ELF-1 (cell line): ENCODE results near the gene TEX2.

Source experiments
- DNase-seq: peaks from one replicate; pipeline ENCODE4 v3.0.0-alpha.2; 2016; ENCODE audit warnings: low read depth, low spot score

The TEX2 gene

DNA sequence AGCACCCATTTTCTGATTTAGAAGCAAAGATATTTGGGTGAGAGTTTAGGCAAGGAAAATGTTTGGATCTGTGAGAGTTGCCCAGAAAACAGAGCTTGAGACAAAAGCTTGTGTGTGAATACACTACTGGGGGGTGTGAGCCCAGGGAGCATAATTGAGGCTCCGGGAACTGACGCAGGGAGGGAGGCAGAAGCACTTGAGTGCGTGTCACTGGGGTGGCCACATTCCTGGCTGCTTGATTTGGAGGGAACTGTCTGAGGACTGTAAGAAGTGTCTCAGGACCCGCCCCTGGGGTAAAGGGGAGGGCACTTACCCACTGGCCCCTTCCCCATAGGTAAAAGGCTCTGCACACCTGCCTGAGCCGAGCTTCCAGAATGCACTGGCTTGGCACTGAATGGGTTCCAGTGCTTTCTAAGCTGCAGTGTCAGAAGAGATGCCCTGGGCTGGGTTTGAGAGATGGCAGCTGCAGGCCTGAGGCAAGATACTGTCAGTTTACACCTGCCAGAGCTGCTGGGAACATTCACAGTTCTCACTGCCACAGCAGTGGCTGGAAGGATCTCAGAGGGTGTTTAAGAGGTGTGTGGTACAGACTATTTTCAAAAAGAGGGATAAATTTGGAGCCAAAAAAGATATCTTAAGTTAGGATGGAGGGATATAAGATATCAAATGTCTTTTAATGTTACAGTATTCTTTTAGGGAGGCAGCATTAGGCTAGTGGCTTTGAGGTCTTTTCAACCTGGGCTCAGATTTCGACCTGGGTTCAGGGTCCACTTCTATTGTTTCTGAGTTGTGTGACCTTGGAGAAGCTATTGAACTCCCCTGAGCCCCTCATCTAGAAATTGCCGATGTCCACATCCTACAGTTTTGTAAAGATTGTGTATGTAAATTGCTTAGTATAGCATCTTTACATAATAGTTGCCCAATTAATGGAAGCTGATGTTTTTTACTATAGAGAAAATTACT is 6.9 kb upstream of the TEX2 start:
- DNase-seq: peak; percentile 58

DNA sequence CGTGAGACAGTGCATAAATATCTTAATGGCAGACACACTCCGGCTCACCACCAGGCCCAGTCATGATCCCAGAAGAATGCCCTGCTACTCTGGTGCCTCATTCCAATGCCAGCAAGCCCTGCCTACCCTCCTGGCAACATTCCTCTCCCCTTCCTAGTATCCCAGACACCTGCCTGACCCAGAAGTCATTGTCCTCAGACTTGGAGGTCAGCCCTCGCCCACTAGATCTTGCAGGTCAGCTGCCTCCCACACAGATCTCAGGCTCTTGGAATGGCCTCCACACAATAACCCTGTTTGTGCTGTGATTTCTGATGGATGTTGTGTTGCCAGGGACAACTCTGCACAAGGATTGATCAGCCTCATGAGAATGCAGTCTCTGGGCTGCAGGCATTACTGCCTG is 1.8 kb upstream of the TEX2 start:
- no peak for DNase-seq

DNA sequence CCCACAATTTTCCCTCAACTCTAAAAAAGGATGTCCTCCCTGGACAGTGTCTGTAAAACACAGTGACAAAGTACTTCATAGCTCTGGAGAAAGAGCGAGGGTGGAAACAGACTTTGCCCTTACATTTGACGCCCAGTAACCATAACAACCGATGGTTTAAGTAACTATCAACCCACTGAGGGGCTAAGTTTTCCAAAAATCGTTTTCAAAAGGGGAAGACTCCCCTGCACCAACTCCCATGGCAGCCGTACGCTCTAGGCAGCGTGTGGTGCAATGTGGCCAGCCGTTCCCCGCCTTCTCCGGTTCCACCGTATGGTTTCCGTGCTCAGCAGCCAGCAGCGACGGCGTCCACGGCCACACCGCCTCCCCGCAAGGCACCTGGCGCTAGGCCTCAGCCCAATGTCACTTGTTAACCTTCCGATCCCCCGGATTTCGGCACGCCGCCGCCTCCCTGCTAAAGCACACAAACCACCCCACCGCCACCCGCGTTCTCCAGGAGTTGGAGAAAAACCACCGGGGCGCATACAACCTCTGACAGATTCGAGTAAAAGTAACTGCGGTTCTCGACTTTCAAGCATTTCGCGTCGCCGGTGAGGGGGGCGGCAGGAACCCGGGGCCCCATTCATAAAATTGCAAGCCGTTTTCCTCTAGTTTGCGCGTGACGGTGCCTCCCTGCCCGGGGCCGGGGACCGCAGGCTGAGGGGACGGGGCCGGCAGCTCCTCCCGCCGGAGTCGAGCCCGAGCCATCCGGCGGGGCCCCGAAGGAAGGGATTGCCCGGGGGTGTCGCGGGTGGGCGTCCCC is 661 bp downstream of the TEX2 start:
- DNase-seq: peak; percentile 46

DNA sequence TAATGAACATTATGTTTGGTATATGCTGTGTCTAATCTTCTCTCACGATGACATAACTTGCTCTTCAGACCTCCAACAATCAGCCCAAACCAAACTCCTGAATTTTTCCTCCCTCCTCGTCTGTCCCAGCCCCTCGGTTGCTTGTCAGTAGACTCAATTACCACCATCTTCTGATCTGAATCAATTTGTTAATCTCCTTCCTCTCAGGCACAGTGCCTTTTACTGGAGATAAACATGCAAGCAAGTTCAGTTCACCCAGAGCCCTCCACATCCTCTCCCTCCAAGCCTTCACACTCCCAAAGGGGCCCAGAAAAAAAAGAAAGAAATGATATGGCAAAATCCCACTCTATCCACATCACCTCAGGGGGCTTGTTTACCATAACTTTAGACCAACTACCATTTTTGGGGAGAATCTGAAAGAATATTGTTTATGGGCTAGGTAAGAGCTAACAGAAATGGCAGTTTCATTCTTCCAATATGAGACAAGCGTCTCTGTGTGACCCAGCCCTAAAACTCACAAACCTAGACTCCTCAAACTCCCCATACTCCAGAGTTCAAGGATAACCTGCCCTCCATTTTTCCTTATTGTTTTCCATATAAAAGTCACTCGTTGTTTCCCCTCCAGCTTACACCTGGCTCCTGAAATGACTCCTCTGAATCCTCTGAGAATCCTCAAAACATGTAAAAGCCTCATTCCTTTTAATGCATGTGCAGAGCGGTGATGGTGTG is 1.5 kb downstream of the TEX2 start:
- no peak for DNase-seq

DNA sequence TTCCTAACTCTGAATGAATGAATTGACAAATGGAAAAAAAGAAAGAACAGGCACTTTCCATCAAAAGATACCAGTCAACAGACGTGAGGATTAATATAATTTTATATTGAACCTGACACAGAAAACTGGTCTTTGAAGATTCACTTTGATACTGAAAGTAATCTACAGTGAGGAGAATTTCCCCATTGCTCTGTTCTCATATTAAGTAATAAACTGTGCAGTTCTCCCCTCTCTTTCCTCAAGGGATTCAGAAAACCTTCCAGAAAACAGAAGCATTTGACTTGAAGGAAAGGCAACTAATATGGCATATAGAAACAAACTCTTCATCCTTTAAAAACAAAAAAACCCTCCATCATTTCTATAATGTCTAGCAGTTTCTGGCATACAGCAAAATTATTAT is 2.2 kb downstream of the TEX2 start:
- DNase-seq: no peak

DNA sequence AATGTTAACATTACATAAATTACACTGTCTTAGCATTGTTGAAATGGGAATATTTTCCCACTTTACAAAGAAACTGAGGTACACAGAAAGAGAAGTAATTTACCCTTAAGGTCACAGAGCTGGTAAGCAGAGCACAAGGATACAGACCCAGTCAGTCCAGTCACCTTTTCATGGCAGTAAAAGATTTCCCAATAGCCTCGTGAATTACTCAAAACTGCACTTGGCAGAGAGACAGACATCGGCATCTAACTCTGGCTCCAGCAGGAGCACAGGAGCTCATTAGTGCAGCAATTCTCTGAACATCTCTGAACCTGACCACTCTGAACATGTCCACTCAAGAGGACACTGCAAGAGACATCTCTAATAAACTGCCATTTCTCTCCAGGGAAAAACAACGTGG is 3.1 kb downstream of the TEX2 start:
- no peak for DNase-seq

DNA sequence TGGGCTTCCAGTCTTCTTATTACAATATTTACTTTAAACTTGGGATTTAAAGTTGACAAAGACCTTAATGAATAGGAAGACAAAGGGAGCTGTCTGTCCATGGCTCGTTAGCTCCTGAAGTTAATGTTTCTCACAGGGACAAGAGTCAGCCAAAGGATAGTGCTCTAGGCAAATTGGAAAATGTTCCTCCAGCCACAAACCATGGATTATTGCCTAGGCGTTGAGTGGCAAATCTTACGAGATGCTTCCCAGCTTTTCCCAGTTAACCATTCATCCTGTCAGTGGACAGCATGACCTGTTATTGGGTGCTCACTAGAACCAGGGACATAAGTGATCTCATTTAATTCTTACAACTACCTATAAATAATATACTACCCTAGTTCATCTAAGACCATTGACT is 3.6 kb downstream of the TEX2 start:
- DNase-seq: no peak

DNA sequence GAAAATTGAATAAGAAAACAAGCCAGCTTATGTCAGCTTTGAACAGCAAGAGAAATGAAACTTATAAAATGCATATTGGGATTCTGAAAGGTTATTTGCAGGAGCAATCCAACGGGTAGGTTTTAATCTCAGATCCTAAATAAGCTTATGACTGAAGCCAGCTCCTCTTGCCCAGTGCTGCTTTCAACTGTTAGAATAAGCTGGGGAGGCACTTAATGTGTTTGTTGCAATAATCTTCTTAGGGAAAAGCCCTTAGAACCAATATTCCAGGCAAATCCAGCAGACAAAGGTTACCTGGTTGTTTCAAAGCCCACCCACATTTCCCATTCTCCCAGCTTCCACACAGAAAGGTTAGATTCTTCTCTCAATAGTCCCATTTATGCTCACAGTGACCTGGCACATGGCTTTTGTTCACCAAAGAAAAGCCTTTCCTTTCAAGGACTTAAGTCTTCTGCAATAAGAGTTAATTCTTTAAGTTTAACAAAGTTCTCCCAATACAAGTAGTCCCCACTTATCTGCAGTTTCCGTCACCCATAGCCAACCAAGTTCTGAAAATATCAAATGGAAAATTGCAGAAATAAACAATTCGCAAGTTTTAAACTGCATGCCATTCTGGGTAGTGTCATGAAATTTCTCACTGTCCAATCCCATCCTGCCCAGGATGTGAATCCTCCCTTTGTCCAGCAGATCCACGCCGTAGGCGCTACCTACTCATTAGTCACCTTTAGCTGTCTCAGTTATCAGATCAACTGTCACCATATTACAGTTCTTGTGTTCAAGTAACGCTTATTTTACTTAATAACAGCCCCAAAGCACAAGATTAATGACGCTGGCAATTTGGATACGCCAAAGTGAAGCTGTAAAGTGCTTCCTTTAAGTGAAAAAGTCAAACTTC is 5.9 kb downstream of the TEX2 start:
- DNase-seq: no peak

DNA sequence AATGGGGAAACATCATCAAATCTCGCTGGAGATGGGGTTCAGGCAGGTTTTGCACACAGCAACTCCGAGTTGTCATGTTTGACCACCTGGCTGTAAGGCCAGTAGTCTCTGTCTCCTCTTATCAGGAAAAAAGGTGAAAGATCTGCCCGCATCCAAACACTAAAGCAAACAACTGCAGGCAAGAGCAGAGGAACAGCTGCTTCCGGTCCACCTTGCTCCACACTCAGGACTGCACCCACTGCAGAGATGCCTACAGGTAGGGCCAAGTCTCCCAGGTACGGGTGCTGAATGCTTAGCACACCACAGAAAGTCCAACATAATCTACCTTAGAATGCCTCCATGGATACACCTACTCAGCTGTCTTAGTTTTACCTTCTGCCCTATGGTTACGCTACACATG is 7.3 kb downstream of the TEX2 start:
- DNase-seq: no peak

DNA sequence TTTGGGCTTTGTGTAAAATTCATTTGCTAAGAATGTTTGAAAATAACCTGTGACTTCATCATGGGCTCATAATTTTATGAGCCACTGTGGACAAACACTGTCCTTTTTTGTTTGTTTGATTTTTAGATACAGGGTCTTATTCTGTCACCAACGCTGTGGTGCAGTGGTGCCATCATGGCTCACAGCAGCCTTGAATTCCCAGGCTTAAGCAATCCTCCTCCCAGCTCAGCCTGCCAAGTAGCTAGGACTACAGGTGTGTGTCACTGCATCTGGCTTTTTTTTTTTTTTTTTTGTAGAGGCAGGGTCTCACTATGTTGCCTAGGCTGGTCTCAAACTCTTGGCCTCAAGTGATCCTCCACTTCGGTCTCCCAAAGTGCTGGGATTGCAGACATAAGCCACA is 8.3 kb downstream of the TEX2 start:
- DNase-seq: no peak

DNA sequence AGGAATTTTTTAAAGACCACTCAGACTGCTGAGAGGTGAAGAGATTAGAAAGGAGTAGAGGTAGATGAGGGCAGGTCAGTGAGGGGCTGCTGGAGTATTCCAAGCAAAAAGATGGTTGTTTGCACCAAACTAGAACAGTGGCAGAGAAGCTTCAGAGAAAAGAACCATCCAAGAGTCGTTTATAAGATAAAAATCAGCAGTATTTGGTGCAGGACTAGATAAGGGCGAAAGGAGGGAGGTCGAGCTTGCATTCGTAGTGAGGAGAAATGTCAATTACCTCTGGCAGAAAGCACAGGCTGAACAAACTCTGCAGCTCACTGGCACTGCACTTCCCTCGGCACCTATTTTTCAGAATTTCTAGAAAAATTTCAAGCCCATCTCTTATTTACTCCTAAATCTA is 9.6 kb downstream of the TEX2 start:
- DNase-seq: no peak

DNA sequence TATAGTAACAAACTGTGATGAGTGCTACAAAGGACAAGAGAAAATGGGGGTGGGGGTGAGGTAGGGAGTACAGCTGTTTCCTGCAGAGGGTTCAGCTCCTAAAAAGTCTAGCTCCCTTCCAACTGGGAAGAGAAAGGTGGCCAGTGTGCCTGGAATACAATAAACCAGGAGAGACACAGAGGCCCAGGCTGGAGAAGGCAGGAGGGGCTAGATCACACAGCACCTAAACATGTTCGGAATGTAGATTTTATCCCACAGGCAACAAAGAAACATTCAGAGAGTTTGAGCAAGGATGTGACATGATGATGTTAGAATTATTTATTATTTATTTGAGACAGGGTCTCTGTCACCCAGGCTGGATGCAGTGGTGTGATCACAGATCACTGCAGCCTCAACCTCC is 10.2 kb downstream of the TEX2 start:
- DNase-seq: no peak

DNA sequence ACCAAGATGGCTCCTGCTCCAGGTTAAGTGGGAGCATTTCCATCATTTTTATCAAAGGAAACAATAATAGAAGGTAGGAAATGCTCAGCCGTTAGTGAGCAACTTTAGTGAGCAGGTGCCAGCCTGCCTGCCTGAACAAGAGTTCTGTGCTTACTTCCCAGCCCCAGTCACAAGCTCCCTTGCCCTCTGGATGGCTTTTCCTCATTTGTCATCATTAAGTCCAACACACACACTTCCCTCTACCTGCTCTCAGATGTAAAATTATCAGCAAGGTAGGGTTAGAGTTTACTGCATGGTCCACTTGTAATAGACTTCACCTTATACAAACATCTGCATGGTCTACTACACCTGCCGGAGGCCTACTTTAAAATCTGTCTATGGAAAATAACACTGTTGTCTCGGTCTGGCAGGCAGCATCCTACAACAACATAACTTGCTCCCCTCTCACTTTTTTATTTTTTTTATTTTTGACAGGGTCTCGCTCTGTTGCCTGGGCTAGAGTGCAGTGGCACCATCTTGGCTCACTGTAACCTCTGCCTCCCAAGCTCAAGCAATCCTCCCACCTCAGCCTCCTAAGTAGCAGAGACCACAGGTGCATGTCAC is 12.7 kb downstream of the TEX2 start:
- no peak for DNase-seq

DNA sequence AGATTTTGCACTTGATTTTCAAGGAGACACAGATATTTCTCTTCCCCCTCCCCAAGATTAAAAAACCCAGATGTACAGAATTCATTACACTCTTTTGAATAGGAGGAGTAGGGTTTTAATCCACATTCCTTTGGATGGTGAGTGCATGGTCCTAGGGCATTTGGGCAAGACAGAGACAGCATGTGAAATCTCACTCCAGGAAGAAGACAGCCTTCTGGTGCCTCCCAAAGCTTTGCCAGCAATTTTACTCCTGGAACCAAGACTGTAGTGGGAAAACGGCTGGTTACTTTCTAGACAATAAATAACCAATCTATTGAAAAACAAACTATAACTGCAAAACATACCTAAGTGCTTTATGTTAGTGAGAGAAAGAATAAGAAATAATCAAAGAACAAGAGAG is 15.2 kb downstream of the TEX2 start:
- DNase-seq: no peak

DNA sequence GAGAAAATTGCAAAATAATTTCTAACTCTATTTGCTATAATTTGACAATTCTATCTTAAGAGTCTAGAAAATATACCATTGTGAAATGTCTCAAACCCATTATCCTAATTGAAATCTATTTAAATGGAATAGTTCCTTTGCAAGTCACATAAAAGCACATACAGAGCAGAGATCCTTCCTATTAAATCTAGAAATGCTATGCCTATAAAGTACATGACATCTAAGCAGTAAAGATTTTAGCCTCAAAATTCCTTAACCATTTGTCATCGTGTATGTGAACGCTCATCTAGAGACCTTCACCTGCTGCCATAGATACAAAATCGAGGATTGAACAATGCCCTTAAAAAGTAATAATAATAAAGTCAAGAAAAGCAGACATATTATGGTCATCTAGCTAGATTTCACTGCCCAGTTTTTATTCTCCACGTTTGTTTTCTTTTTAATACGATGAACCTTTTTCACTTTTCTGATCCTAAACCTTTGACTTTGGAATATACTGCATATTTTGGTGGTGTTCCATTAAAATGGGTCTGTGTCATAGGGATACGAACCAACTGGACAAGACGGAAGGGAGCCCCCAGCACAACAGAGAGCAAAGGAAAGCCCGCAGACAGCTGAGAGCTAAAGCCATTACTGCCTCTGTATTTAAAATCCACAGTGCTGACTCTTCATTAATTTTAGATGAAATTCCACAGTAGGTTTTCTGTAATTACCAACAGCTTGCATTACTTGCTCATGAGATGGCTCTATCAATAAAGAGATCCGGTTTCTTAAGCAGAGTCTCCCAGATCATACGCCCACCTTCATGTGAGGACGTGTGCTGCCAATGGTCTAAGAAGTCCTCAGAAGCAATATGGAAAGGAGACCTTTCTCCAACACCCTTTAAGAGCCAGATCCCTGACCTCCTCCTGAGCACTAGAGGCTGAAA is 17.6 kb downstream of the TEX2 start:
- DNase-seq: no peak

DNA sequence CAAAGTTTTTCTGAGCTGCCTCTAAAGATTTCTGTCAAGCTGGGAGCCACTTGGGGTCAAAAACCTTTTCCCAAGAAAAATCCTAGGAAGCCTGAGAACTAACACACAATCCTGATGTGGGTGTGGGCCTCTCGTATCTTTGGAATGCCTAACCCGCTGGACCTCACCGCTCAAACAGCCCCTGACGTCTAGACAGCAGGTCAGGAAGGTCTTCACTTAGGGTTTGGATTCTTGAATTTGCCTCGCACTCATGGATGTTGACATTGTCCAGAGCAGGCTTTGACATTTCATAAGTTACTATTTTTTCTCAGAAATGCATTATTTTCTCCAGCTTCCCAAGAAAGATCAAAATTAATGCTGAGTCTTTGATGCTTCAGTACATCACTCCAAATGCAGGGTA is 18.9 kb downstream of the TEX2 start:
- DNase-seq: peak; percentile 48

DNA sequence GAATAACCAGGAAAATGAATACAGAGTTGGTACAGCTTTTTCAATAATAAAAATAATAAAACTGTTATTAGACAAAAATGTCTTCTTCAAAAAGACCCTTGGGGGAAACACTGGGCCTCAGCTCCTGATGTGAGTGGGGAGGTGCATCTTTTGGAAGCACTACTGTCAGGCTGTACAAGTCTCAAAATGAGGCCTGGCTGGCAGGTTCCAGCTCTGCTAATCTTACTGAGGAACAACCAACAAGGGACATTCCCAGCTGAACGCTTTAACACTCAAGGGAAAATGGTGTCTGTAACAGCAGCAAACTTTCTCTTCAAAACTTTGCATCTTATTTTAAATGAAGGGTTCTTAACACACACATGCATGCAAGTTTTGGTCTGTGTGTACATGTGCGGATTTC is 19.7 kb downstream of the TEX2 start:
- no peak for DNase-seq

DNA sequence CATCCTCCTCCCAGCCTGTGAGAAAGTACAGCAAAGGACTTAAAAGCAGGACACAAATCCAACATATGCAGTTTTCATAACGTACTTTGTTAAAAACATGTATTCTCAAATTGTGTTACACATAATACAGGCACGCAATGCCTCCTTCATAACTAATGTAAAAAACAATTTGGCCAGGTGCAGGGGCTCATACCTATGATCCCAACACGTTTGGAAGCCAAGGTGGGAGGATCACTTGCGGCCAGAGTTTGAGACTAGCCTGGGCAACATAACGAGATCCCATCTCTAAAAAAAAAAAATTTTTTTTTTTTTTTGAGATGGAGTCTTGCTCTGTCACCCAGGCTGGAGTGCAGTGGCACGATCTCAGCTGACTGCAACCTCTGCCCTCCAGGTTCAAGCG is 20.4 kb downstream of the TEX2 start:
- DNase-seq: no peak

DNA sequence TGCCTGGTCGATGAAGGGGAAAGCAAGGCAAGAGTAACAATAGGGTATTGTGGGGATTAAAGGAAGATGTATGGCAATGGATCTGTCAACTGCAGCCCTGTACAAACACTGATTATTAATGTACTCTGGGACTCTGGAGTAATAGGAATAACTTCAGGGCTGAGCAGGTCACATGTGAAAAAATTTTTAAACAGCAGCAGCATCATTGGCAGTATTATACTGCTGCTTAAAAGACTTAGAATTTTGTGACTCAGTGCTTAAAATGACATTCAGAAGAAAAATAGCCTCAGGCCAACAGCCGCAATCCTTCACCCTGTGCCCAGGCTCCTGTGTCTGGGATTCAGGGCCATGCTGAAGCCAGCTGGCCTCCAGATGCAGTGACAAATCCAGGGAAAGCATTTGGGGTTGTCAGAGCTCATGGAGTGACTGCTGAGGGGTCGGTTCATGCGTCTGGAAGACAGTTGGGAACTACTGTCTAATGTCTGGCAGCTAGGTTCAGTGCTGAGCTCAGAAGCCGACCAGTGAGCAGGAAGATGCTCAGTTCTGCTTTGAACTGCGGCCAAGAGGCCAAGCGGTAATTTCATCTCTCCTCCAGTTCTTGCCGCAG is 22.2 kb downstream of the TEX2 start:
- DNase-seq: peak; percentile 56
